Fibroblast of lung (primary cell): ENCODE results near the gene NHSL2. TPM values are rescaled to one million over a fixed set of nuclear protein-coding genes. Genes with fewer than 3 reads are reported as not detected.

Experiments used
- DNase-seq, 2 donors: peaks; one replicate each; pipeline versions ENCODE4 v3.0.0 to v3.0.0-alpha.2; 2010; ENCODE audit warnings: low read depth in 2 of 2
- H2AFZ ChIP-seq: 2 replicates; pipeline ENCODE4 v1.5.1; 2012; ENCODE audit warnings: low read length, control low read depth, inconsistent platforms
- H3K27ac ChIP-seq: 2 replicates; pipeline ENCODE4 v1.5.1; 2011; ENCODE audit warnings: low read length, control low read depth; ENCODE audit not compliant: insufficient read depth
- H3K27me3 ChIP-seq: 2 replicates; pipeline ENCODE4 v1.5.1; 2011; ENCODE audit warnings: mild to moderate bottlenecking, low read length; ENCODE audit not compliant: control insufficient read depth, insufficient read depth
- H3K36me3 ChIP-seq: 2 replicates; pipeline ENCODE4 v1.5.1; 2011; ENCODE audit warnings: low read length; ENCODE audit not compliant: control insufficient read depth, insufficient read depth
- H3K4me1 ChIP-seq: 2 replicates; pipeline ENCODE4 v1.5.1; 2011; ENCODE audit warnings: low read length; ENCODE audit not compliant: control insufficient read depth, insufficient read depth; ENCODE audit errors: extremely low read depth
- H3K4me2 ChIP-seq: 2 replicates; pipeline ENCODE4 v1.5.1; 2011; ENCODE audit warnings: low read length, control low read depth; ENCODE audit not compliant: insufficient read depth; ENCODE audit errors: extremely low read depth
- H3K4me3 ChIP-seq, 4 experiments: fragments of 200-600 bp in 1 of 4; sonication (generic) in 1 of 4; replicated peaks in 1 of 4; 2 replicates each; pipeline ENCODE4 v1.5.1; 2011 to 2016; ENCODE audit warnings: low read length in 4 of 4, low read depth in 3 of 4, mild to moderate bottlenecking in 3 of 4, control low read depth in 2 of 4, inconsistent platforms in 1 of 4, mixed read lengths in 1 of 4; ENCODE audit not compliant: insufficient read depth in 1 of 4; ENCODE audit errors: control extremely low read depth in 1 of 4
- H3K79me2 ChIP-seq: 2 replicates; pipeline ENCODE4 v1.5.1; 2012; ENCODE audit warnings: mild to moderate bottlenecking, low read length, inconsistent platforms; ENCODE audit not compliant: control insufficient read depth, insufficient read depth
- H3K9ac ChIP-seq: 2 replicates; pipeline ENCODE4 v1.5.1; 2011; ENCODE audit warnings: mild to moderate bottlenecking, low read length, control low read depth; ENCODE audit not compliant: insufficient read depth
- H3K9me3 ChIP-seq: 2 replicates; pipeline ENCODE4 v1.5.1; 2012; ENCODE audit warnings: low read depth, low read length; ENCODE audit not compliant: control insufficient read depth, insufficient read depth
- H4K20me1 ChIP-seq: 2 replicates; pipeline ENCODE4 v1.5.1; 2011; ENCODE audit warnings: low read length; ENCODE audit not compliant: control insufficient read depth, insufficient read depth; ENCODE audit errors: extremely low read depth
- EZH2 ChIP-seq: IDR thresholded peaks from 2 replicates; pipeline ENCODE4 v1.5.1; 2012; ENCODE audit warnings: low read length, control low read depth, mild to moderate bottlenecking; ENCODE audit errors: missing control alignments
- polyA plus RNA-seq, 2 donors: library from polyadenylated mRNA; depleted of rRNA in 1 of 2; stranded (reverse) in 1 of 2; unstranded in 1 of 2; fragments of >200 nt; gene quantifications; 2 replicates each; pipeline ENCODE4 v1.2.1, GENCODE V29; 2011 to 2012; ENCODE audit warnings: missing spikeins in 1 of 2
- total RNA-seq: library from RNA; depleted of rRNA; stranded (reverse); fragments of >200 nt; gene quantifications from 2 replicates; pipeline ENCODE4 v1.2.1, GENCODE V29; 2014
- TF ChIP-seq, protein P1 (sequence below), 2 donors: IDR thresholded peaks in 1 of 2; conservative IDR thresholded peaks in 1 of 2; 1 replicate in 1 of 2; 2 replicates in 1 of 2; pipeline ENCODE4 v1.5.1; 2011 to 2012; ENCODE audit warnings: low read length in 2 of 2, control low read depth in 1 of 2, inconsistent platforms in 1 of 2, low read depth in 1 of 2, mild to moderate bottlenecking in 1 of 2

The NHSL2 gene
- total and polyA plus RNA-seq, 2 donors (not counting 1 experiment from before 2014, with no cell fraction given), result 4.3 to 9.7 TPM

GRCh38 chrX:71895607-71896006 is 15.0 kb upstream of the NHSL2 start:
- Histone ChIP-seq H3K4me3 (no peak overlapping the region), H3K79me2 (no peaks in the 10 kb centered on the region), H3K27ac (no peak overlapping the region), H3K4me2 (no peak overlapping the region), H3K27me3 (peaks cover 3% of the 10 kb centered on the region), H2AFZ (no peak overlapping the region), H3K9me3 (no peaks in the 10 kb centered on the region), H4K20me1 (no peaks in the 10 kb centered on the region), H3K4me1 (no peaks in the 10 kb centered on the region), H3K9ac (no peak overlapping the region), H3K36me3 (no peaks in the 10 kb centered on the region)
- no peak for DNase-seq
- no peak for TF ChIP-seq EZH2

GRCh38 chrX:71906144-71906543 is 4.5 kb upstream of the NHSL2 start:
- Histone ChIP-seq H4K20me1 (no peaks in the 10 kb centered on the region), H3K27ac (no peak overlapping the region), H3K79me2 (no peaks in the 10 kb centered on the region), H3K27me3 (peaks cover 7% of the 10 kb centered on the region), H3K36me3 (no peaks in the 10 kb centered on the region), H3K9me3 (no peaks in the 10 kb centered on the region), H3K9ac (no peak overlapping the region), H2AFZ (no peak overlapping the region), H3K4me2 (no peak overlapping the region), H3K4me1 (no peaks in the 10 kb centered on the region), H3K4me3 (no peak overlapping the region)
- TF ChIP-seq, protein P1, sequence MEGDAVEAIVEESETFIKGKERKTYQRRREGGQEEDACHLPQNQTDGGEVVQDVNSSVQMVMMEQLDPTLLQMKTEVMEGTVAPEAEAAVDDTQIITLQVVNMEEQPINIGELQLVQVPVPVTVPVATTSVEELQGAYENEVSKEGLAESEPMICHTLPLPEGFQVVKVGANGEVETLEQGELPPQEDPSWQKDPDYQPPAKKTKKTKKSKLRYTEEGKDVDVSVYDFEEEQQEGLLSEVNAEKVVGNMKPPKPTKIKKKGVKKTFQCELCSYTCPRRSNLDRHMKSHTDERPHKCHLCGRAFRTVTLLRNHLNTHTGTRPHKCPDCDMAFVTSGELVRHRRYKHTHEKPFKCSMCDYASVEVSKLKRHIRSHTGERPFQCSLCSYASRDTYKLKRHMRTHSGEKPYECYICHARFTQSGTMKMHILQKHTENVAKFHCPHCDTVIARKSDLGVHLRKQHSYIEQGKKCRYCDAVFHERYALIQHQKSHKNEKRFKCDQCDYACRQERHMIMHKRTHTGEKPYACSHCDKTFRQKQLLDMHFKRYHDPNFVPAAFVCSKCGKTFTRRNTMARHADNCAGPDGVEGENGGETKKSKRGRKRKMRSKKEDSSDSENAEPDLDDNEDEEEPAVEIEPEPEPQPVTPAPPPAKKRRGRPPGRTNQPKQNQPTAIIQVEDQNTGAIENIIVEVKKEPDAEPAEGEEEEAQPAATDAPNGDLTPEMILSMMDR (conservative IDR thresholded peaks at IDR 0.05 in 1 of 2, IDR thresholded peaks at IDR 0.05 in 1 of 2; ENCODE audit: low read depth in 1 of 2, low read length in 2 of 2), result no peak
- TF ChIP-seq EZH2, result no peak
- no peak for DNase-seq

DNA sequence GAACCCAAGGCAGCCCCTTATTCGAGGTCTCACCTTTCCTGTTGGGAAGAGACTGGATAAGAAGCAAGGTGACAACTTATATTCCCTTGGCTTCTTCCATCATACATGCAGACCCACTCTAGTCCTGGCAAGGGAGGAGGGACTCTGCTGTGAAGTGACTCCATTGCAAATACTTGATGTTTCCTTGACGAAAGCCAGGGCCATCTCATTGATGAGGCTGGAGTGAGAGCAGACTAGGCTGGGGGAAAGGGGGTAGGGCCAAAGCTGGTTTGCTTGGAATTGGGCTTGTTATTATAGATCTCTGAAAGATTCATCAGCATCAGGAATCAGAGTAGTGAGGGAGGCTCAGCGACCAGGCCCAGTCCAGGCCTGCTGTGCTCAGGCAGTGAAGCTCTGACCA is 2.3 kb upstream of the NHSL2 start:
- no peak for DNase-seq
- H3K9me3 ChIP-seq, result no peaks in the 10 kb centered on the region
- no peaks in the 10 kb centered on the region for H3K4me1 ChIP-seq
- no peak overlapping the region for H3K27ac ChIP-seq
- no peaks in the 10 kb centered on the region for H4K20me1 ChIP-seq
- H3K79me2 ChIP-seq, result no peaks in the 10 kb centered on the region
- no peak overlapping the region for H3K4me3 ChIP-seq
- no peak overlapping the region for H3K9ac ChIP-seq
- H3K36me3 ChIP-seq, result no peaks in the 10 kb centered on the region
- H3K4me2 ChIP-seq, result no peak overlapping the region
- peaks cover 21% of the 10 kb centered on the region for H3K27me3 ChIP-seq
- TF ChIP-seq, protein P1 (conservative IDR thresholded peaks at IDR 0.05 in 1 of 2, IDR thresholded peaks at IDR 0.05 in 1 of 2; ENCODE audit: low read depth in 1 of 2, low read length in 2 of 2), result no peak
- no peak for TF ChIP-seq EZH2
- no peak overlapping the region for H2AFZ ChIP-seq
